A549 (cell line): ENCODE results near the gene BNC2.

Source experiments
- POLR2A ChIP-seq: IDR thresholded peaks from 2 replicates; pipeline ENCODE4 v1.6.1; 2012; ENCODE audit warnings: mild to moderate bottlenecking, low read length
- TF ChIP-seq, protein P1 (sequence below): fragments of >200 bp; sonication (Bioruptor Twin); formaldehyde crosslinking; IDR thresholded peaks from 3 replicates; pipeline ENCODE4 v1.5.1; 2016

DNA sequence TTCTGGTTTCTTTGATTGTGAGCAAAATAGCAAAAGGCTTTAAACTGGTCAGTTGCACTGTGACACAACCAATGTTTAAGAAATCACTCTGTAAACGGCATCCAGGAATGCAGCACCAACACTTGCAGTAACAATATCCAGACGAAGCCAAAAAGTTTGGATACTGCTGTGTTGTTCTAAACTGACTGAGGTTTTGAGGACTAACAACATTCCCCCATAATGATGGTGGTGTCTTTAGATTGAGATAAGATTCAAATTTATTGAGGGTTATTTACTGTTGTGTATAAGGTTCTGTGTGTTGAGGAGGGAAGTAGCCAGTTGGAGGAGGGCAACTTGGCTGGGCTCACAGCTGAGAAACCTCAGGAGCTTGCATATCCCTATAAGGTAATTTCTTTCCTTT is 353.6 kb downstream of the BNC2 start:
- TF ChIP-seq, protein P1, sequence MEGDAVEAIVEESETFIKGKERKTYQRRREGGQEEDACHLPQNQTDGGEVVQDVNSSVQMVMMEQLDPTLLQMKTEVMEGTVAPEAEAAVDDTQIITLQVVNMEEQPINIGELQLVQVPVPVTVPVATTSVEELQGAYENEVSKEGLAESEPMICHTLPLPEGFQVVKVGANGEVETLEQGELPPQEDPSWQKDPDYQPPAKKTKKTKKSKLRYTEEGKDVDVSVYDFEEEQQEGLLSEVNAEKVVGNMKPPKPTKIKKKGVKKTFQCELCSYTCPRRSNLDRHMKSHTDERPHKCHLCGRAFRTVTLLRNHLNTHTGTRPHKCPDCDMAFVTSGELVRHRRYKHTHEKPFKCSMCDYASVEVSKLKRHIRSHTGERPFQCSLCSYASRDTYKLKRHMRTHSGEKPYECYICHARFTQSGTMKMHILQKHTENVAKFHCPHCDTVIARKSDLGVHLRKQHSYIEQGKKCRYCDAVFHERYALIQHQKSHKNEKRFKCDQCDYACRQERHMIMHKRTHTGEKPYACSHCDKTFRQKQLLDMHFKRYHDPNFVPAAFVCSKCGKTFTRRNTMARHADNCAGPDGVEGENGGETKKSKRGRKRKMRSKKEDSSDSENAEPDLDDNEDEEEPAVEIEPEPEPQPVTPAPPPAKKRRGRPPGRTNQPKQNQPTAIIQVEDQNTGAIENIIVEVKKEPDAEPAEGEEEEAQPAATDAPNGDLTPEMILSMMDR = no peak
- TF ChIP-seq POLR2A = no peak
